Cerebellar nuclear complex (tissue), 1 donor: ENCODE results near the gene RAD51B.
"Not testable (repeated sequence)": the region's sequence is repeated elsewhere in the genome, so short reads cannot be mapped to it uniquely, and the experiment has no call there.

Experiments used
- DNase-seq, 2 experiments: peaks; one replicate each; lab custom pipeline; 2025; lab: John Stamatoyannopoulos, UW

The RAD51B gene

DNA sequence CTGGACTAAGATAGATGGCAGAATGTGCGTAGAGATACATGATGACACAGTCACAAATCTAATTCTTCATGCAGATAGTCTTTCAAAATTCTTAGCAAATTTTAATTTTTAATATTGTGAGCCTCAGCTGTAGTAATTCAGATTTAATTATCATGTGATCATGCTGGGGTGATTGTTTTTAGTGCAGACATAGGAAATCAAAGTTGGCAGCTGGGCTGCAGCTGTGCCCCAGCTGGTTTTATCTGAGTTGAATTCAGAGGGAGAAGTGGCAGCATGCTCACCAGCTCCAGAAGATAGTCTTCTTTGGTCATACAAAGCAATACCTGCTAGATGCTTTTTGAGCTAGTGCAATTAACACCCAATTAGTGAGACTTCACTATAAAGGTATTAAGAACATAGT is 292.9 kb downstream of the RAD51B start:
- no peak for DNase-seq

DNA sequence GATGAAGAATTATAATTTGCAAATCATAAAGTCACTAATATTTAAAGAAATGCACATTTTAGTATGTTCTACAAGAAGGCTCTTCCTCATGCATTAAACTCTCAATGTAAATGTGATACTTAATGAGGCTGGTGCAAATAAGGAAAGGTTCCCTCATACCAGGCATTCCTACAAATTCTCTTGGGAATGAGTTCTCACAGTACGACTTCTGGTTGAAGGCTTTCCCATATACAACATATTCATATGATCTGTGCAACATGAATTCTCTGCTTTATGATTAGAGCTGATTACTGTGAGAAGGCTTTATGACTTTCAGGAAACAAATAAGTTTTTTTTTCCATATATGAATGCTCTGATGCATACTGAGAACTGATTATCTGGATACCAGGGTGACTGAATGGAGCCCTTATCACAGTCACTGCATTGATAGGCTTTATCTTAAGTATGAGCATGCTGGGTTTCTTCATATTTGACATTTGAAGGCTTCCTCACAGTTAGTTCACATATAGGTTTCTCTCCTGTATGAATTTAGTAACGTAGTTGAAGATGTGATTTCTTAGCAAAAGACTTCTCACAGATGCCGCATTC is 293.9 kb downstream of the RAD51B start:
- DNase-seq = no peak

DNA sequence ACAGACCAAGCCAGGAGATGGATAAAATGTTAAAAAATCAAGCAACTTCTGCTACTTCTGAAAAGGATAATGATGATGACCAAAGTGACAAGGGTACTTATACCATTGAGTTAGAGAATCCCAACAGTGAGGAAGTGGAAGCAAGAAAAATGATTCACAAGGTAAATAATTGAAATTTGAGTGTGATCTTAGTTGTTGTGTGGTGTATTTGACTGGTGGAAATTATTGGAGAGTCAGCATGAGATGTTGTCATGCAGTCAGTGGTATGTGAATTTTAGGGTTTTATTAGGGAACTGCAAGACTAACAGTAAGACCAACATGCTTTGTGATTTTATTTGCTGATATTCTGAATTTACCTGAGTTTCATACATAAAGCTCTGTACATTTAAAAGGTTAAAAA is 296.4 kb downstream of the RAD51B start:
- not testable (repeated sequence) for DNase-seq

DNA sequence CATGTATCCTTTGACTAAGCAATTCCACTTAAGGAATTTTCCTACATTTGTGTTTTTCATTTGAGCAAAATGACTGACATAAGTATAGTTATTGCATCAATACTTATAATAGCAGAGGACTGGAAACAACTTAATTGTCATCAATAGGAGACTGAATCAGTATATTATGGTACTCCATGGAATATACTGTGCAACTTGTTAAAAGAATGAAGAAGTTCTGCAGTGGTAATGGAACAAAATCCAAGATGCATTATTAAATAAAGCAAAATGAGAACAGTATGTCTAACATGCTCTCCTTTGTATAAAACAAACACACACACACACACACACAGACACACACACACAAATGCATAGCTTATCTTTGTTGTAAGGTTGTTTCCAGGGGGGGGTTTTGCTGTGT is 303.1 kb downstream of the RAD51B start:
- no peak for DNase-seq

DNA sequence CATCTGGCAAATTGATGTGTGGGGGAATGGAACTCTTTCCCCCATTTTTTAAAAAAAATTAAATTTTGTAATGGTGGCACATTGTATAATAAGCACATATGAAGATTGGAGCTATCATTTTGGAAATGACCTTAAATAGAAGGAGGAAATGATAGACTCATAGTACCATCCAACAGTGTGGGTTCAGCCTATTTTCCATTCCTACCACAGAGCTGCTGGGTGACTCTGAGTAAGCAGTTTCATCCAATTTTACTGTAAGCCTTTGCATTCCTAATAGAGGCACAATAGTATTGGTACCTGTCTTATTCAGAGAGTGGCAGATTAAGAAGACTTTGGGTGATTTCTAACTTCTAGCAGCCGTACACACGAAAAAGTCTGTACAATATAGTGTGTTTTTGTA is 304.5 kb downstream of the RAD51B start:
- DNase-seq = no peak

DNA sequence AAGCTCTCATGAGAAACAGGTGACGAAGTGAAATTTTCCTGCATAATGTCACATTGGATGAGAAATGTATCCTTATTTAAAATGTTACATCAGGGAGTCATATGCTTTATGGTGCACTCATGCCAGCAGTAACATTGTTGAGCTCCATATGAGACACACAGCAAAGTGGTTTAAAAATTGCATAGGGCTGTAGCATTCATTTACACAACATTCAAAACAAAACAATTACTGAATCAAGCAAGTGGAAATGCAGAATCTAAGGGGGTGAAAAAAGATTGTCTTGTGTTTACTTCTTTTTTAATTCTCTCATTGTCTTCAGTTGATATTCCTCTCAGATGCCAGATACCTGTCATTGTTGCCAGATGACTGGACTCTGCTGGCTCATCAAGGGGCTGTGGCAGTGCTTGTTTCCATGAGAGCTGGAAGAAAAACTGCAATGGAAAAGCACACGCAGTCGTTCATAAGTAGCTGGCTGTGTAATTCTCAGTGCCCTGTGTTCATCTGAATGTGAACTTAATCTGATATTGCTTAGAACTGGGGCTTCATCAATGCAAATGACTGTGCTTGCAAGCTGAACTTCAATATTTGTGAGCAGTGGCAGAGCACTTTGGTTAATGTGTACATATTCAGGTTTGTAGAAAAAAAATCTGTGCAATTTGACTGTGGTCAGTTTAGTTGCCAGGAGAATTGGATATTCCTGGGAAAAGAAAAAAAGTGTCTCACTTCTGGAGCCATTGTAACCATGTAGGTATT is 305.6 kb downstream of the RAD51B start:
- no peak for DNase-seq

DNA sequence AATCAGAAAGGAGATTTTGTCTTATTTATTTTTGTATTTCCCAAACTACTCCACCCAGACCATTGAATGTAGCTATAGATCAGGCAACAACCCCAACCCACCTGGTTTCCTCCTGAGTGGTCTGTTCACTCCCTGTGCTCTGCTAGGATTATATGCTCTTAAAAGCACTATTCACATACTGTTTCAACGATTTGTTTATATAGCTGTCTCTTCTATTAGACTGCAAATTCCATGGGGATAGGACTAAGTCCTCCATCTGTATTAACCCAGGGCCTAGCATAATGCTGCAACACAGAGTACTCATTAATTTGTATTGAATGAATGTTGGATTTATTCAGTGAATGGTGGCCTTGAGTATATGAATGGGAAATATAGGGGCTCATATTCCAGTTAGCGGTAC is 307.6 kb downstream of the RAD51B start:
- DNase-seq = no peak

DNA sequence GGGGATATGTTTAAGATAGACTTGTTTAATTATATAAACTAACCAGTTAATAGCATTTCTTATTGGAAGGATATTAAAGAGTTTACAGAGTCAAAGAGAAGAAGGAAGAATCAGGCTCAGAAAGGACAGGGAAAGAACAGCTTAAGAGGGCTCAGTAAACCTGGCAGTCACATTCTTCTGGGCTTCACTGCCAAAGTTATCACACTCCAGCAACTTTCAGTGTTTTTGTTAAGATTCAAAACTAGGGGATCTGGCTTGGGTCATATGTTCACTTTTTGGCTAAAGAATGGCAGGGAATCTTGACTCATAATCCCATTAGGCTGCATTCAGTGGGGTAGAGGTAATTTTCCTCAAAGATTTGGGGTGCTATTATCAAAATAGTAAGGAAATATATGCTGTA is 312.3 kb downstream of the RAD51B start:
- DNase-seq = no peak

DNA sequence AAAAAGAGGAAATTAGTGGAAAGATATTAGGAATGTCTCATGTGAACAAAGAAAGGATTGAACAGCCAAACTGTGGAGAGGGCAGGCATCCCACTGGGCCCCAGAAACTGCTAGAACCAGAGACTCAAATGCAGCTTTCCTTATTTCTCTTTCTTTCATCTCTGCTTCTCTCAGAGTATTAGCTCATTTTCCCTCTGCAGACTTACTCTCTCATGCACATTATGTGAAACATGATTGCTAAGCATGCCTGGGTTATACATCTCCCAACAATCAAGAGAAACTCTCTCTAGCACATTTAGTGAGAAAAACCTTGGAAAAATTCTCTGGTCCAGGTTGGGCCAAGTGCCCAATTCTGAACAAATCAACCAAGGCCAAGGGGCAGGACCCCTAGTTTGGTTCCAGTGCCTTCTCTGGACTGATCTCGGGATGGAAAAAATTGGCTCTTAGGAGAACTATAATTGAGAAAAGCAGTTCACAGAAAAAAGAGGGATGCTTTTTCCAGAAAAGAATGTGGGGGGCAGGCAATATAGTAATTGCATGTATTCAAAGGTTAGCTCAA is 313.1 kb downstream of the RAD51B start:
- no peak for DNase-seq

DNA sequence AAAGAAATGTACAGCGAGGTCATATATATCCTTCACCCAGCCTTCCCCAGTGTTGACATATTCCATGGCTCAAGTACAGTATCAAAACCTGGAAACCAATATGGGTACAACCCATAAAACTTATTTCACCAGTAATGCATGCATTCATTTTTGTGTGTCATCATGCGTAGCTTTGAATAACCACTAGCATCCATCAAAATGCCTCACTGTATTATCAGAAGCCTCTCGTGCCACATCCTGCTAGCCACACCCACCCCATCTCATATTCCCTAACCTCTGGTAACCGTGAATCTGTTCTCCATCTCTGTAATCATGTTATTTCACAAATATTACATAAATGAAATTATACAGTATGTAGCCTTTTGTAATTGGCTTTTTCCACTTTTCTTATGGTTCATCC is 314.3 kb downstream of the RAD51B start:
- no peak for DNase-seq

DNA sequence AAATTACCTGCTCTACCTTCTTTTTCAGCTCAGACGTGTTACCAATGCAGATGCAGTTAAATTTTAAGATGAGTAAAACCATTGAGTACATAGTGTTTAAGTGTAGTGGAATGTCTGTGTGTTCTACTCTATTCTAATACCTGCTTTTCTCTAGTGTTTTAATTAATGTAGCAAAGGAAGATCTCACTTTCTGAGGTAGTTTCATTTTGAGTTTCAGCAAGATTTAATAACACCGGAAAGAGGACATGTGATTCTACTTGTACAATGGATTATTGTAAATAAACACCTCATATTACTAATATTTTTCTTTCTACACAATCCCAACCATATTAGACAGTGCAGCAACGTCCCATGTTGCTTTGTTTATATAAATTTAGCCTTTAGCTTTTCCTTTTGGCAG is 315.4 kb downstream of the RAD51B start:
- DNase-seq = no peak

DNA sequence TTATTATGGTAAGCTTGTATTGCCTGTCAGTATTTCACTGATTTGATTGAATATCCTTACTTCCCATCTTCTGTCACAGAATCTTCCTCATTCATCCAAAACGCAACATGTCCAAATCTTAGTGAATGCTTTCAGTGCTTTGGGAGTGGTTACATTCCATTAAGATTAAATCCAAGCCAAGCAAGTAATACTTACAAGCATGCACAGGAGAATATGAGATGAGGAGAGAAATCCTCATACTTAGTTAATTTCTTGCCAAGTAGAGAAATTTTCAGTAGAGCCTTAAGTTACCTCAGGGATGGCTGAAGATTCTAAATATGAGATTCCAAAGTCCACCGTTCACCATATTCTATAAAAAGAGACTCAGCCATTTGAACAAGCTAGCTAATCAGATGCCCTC is 316.0 kb downstream of the RAD51B start:
- DNase-seq = no peak

DNA sequence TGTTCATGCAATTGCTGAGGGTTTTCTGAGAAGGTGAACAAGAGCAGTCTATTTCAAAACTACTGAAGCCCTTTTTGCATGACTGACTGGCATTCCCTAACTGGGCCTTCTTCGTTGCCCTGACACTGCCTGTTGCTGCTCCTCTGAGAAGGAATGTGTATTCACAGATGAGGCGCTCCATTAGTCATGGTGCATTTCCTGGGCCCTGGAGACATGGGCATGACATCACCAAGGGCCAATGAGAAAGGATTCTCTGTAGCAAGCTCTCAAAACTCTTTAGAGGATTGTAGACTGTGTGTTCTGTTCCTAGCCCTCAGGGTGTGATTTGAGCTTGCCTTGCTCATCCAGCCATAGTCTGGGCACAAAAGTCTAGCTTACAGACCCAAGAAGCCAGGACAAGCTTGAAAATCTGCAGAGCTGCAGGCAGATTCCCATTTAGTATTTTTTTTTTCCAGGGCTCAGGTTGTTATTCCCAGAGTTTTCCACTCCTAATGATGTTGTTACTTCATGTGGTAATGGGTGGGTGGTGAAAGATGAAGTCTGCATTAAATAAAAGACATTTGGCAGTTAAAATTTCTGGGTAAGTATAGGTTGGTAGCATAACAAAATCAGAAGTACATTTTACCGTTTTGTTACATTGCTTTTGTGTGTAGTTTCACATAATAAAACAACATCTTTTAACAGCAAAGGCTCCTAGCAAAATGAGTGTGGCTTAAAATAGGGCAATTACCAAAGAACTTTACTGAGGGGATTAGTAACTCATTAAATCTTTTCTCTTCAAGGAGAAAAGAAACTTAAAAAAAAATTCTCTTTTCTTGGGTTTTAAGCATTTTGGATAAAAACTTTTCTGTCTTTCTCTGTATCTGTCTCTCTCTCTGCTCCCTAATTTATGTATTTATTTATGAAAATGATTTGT is 318.4 kb downstream of the RAD51B start:
- no peak for DNase-seq

DNA sequence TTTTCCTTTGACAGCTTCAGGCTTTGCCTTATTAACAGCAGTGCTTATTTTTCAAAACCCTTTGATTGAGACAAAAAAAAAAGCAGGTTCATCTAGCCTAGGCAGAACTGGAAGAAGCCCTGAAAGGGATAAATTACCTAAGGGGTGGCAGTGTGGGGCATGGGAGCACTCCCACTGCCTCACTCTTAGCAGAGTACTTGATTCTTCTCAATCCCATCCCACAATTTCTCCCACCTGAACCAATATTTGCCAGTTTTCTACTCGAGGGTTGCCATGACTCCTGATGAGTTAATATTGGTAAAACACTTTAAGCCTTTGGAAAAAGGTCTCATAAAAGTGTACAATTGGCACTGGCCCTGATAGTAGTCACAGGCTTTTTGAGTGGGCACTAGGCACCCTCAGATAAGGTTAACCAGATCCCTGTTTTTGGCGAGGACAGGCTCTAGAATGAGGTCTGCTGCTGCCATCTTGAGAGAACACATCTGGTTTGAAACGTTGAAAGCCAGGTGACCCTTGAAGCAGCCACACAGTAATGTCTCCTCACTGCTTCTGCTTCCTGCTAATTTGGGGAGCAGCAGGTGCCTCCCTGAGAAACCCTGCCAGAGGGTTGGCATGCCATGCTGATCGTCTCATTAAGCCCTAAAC is 320.0 kb downstream of the RAD51B start:
- no peak for DNase-seq

DNA sequence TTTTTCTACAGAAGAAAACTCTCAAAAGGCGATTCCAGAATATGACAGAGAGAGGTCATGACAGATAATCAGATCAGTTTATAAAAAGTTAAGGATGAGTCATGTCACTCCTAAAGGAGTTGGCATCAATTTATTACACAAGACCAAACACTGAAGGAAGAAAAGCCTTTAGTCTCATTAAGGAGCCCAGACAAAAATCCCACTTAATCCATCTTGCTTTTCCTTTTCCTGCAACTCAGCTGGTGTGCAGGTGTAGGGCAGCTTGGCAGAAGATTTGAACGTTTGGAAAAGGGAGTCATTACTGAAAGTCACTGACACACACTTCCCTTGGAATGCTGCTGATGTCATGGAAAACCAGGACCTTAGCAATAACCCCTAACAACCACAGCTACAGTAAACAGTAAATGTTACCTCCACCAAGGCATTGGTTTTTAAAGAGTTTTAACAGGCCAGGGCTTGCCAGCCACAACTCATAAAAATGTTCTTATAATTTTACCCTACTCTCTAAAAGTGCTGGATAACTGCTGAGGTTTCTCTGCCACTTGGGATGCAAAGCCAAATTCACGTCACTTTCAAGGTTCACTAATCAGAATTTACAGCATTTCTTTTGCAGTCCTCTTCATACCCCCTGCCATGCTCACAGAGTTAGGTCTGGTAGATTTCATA is 320.6 kb downstream of the RAD51B start:
- DNase-seq = no peak

DNA sequence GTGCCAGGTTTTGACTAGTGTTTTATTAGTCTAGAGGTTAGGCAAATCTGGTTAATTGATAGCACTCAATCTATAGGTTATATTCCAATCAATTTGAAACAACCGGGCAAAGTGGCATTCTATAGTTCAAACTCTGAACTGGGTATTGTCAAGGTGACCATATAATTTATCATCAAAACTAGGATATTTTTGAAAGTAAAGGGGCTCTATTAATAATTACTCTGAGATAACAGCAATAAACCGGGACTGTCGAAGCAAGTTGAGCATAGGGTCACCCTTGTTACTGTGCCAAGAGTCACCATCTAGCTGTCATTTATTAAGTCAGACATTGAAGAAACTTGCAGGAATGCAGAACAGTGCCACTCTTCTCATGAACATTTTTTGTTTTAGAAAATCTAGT is 321.2 kb downstream of the RAD51B start:
- DNase-seq = no peak

DNA sequence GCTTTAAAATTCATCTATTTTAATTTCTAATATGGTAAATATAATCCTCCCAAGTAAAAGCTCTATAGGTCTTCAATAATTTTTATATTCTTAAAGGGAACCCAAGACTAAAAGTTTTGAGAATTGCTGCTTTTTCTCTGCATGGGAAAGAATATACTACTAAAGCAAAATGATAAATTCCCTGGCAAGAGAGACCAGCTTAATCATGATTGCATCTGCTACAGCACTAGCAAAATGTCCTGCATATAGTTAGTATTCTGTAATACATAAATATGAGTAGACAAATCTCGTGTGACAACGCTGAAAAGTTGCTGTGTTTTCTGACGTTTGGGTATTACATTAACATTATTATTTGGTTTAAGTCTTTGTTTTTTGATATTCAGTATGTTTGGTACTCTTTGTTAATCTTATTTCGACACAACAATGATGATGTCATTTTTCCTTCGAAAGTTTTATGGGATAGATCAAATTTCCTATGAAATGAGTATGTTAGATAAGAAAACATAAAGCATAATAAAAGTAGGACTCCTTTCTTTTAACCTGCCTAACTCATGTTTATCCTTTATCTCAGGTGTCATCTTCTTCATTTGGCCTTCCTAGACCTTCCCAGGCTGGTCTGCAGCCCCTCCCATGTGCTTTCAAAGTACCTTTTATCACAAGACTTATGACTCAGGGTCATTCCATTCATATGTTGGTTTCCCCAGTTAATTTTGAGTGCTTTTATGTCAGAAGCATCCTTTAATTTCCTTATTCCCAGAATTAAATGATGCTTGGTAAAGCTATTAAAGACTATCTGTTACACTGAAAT is 321.9 kb downstream of the RAD51B start:
- DNase-seq = no peak

DNA sequence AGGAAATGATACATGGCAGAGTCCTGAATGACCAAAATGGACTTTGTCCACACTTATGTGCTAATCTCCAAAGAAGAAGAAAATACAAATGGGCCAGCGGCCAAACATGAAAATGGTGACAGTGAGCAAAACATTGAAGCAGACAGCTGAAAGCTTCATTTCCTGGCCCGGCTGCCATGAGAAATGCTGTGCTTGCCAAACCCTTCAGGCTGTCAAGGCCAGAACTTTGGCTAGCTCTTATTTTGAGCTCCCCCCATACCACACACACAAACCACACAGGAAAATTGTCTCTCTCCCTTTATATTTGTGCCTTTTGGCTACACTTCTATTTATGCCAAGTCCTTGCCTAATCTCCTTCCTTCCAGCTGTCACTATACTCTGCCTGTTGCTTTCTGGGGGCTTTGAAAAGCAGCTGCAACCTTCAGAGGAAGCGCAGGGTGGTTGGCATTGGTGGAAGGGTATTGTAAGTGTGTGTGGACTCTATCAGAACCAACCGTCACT is 323.8 kb downstream of the RAD51B start:
- no peak for DNase-seq

DNA sequence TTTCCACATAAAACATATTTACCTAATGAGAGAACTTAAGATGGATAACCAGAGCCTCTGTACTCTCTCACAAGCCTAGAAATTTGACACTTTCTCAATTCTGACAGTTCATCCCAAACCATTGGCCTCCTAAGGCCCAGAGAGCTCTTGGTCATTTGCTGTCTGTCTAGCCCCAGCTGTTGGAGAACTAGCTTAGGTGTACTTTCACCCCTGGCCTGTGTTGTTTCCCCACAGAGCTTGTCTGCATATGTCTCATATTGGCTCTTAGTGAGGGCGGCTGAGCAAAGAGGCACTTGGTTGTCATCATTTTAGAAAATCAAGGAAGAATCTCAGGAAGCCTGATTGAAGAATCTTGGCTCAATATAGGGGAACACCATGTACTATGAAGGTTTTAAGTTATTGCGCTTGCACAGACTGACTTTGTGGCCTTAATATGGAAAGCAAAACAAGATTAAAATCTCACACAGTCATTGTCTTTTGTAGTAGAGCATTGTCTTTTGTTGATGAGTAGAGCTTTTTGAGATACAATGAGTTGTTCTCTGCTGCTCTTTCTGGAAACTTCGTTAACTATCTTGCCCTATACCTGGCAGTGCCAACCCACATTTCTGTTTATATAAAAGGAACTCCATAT is 324.6 kb downstream of the RAD51B start:
- no peak for DNase-seq

DNA sequence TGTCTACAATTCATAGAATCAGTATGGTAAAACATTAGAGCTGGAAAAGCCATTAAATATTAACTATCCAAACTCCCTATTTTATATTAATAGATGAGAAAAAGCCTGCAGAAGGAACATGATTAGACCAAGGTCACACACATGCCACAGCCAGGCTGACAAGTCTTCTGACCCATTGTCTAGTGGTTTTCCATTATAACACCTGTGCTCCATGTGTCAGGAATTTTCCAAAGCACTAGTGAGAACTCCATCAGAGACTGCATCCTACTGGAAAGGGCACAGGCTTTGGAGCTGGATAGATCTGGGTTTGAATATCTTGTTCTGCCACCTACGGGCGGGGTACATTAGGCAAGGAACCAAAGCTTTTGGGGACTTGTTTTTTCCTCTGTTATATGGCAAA is 325.5 kb downstream of the RAD51B start:
- no peak for DNase-seq
